HG03196 (cell line): Measurements from ENCODE around the gene TEKT3.

Experiments used
- ATAC-seq: cut with Tn5 transposase; IDR thresholded peaks from one replicate; pipeline ENCODE4 v1.9.1; 2021; ENCODE audit not compliant: unreplicated experiment

TEKT3 gene

DNA sequence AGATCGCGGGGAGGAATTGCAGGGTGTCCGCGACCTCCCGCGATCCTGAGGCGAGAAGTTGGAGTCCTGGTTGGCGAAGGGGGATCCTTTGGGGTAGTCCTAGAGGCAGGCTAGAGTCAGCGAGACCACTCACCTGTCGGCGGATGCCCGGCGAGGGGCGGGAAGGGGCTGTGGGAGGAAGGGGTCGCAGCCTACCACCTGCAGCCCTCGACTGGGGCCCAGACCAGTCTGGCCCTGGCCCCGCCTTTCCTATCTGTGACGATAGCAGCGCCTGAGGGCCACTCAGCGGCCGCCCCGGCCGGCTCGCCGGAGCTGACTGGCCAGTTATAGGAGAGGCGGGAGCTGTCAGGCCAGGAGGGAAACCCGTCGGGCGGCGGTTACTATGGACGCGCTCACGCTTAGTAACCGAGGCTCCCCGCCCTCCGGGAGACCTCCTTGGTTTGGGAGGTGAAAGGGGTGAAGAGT lies at the start of gene TEKT3:
Gene TEKT3 (minus strand): TSS at position 213 of the 465 bp plus-strand sequence. CDS start 10,012 bp downstream, outside the sequence.
- no peak for ATAC-seq

- no peak for ATAC-seq
Observed at GRCh38 chr17:15388356-15389041, 47.1 kb upstream of the TEKT3 start.

- ATAC-seq = no peak
Observed at GRCh38 chr17:15386083-15386482, 44.7 kb upstream of the TEKT3 start.

DNA sequence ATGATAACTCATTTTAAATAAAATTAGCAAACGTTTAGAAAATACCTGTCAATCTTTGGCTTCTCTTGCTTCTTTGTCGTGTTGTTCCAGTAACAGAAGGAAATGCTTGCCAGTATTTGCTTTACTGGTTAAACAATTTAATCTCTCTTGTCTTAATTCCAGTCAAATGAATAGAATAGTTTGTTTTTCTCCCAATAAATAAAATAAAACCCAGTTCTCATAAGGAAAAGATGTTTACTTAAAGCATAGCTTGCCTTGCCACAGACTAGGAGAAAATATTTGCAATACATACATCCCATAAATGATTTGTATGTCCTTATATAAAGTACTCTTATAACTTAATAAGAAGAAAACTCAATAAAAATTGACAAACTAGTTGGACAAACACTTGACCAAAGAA lies 43.9 kb upstream of the TEKT3 start:
- ATAC-seq = no peak

- ATAC-seq = no peak
Observed at GRCh38 chr17:15384142-15384787, 42.9 kb upstream of the TEKT3 start.

DNA sequence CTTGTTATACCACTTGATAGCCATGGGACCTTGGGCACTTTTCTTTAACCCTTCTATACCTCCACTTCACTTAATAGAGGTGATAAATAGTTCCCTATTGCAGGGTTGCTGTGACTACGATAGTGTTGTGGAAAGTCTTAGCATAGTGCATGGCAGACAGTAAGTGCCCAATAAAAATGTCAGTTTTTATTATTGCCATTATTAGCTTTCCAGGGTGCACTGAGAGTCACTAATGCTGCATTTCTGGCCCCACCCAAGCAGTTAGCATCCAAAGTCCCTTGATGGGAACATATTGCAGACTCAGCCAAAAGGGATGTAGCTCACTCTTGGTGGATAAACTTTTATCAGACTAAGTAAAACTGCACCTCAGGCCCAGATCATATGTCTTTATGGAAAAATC lies 41.5 kb upstream of the TEKT3 start:
- no peak for ATAC-seq

DNA sequence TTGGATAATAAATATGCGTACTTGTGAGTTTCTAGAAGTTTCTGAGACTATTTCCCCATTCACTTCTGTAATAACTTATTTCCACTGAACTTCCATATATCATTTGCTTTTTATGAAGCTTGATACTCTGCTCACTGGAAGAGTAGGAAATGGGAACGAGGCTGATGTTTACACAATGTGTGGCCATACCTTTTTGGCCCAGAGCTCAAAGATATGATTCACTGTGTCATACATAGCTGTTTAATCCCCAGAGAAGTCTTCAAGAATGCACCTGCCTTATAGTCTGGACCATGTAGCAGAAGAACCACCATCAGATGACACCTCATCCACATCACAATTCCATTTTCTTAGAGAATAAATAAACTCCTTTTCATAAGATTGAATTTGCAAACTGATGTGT lies 40.3 kb upstream of the TEKT3 start:
- ATAC-seq = no peak

DNA sequence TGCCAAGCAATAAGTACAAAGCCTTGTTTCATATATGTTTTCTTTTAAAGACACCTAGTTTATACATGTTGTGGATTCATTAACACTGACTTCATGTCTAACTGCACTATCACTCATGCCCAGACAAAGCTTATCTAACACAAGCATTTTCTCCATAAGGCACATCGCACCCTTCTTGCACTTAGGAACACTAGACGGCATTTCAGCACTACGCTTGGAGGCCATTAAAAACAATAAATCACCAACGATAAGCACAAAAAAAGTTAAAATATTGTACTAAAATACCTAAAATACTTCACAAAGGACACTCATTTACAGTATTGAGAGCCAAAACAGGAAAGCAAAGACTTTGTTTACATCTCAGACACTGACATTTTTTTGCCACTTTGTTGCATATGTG lies 39.0 kb upstream of the TEKT3 start:
- ATAC-seq = no peak

- ATAC-seq = no peak
Observed at GRCh38 chr17:15379659-15380058, 38.3 kb upstream of the TEKT3 start.

GRCh38 chr17:15378243-15378642 lies 36.8 kb upstream of the TEKT3 start:
- no peak for ATAC-seq

GRCh38 chr17:15377616-15378015 lies 36.2 kb upstream of the TEKT3 start:
- ATAC-seq = no peak

DNA sequence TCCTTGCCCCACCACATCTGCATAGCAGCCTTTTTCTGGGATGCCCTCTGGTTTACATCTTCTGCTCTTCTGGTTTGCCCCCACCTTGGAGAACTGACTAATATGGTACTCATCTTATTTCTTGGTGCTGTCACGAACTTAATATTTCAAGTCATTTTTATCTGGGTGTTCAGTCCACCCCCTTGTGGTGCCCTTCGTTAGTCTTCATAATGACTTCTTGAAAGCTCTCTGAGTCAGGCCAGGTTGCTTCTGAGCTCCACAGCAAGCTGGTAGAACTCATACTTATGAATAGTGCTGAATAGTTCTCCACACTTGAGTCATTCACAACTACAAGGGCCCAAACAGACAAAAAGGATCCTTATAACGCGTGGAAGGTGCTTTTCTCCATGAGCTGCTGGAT lies 35.8 kb upstream of the TEKT3 start:
- no peak for ATAC-seq

DNA sequence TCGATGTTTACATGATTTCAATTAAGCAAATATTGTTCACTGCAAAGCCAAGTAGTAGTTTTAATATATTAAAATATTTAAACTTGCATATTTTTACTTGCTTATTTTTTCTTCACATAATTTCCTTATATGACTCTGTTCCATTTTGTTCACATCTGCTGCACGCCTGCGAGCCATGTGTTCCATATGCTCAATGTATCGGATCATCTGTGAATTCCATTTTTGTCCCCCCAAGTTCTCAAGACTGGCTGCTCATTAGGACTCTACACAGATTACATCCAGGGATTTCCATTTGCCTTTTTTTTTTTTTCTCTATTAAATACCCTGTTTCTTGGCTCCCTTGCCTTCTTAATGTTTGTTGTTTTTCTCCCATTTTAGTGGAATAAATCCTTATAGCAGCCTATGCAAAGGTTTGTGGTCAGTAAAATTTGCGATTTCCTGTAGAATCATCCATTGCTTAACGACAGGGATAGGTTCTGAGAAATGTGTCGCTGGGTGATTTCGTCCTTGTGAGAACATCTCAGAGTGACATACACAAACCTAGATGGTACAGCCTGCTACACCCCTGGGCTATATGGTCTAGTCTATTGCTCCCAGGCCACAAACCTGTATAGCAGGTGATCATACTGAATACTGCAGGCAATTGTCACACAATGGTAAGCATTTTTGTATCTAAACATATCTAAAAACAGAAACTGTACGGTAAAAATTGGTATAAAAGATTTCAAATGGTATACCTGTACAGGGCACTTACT lies 30.2 kb upstream of the TEKT3 start:
- ATAC-seq = no peak

DNA sequence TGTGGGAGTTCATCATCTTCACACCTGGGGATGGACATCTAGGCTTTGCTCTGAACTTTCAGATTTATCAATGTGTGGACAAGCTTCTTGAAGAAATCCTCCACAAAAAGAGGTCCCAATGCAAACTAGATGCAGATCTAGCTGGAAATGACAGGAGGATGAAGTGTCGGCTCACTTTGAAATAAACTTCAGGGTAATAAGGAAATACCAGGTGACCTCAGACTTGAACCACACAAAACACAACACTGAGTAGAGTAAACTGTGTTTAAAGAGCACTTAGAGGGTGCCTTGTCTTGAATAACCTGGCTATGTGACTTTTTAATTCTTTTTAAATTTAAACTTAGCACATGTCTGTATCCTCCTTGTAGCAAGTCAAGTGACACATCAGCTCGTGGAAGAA lies 27.2 kb upstream of the TEKT3 start:
- no peak for ATAC-seq

DNA sequence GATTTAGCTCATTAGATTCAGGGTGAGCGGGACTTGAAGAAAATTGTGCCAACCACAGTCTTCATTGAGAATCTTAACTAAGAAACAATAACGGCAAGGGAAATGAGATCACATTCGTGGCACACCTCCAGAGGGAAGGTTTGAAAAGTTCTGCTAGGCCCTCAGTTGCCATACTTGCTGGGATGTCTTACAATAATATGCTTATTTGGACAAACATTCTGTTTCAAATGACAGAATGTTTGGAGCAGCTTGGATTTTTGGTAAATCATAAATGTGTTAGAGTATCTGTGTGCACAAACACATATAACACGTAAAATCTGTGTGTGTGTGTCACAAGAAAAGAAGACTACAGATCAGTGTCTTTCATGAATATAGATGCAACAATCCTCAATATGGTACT lies 24.6 kb upstream of the TEKT3 start:
- ATAC-seq = no peak

DNA sequence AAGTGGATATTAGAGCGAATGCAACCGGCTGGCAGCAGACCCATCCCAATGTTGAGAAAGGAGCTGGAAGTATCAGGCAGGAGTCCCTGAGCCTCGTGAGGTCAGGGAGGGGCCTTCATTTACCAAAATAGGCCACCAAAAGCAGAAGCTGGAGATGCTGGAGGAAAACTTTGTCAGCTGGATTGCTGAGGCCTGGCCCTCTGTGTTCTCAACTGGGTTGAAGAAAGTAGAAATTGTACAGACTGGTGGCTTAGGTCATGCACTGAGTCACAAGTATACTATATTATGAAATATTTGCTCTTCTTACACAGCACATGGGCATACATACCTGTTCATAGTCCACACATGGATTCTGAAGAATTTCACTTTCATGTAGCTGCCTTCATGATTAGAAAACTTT lies 23.2 kb upstream of the TEKT3 start:
- ATAC-seq = no peak

DNA sequence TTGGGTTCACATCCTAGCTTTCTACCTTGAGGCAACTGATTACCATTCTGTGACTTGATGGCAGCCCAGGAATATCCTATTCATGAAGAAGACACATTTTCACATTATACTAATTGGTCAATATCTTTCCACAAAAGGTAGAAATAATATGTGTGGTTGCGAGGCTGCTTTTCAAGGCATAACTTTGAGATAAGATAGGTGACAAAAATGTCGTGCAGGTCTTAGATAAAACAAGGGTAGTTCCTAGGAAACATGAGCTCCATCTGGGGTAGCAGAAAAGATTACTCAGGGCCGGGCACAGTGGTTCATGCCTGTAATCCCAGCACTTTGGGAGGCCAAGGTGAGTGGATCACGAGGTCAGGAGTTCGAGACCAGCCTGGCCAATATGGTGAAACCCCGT lies 22.3 kb upstream of the TEKT3 start:
- no peak for ATAC-seq

DNA sequence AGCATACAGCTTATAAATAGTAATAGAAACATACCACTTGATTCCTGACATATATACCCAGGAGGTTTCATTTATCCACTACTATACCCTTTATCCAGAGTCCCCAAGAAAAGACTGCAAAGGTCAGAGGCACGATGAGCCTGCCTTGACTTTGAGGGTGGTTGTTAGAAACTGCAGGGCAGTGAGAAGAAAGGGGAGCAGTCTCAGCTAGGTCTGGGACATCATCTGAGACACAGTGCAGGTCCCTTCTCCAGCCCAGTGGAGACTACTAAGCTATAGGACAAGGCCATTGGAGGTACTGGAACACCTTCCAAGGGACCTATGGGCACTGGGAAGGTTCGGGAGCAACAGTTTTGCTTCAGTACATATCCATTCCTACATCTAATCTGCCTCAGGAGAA lies 20.2 kb upstream of the TEKT3 start:
- ATAC-seq = no peak

- ATAC-seq = no peak
Observed at GRCh38 chr17:15361151-15361550, 19.8 kb upstream of the TEKT3 start.

GRCh38 chr17:15354256-15354655 lies 12.9 kb upstream of the TEKT3 start:
- ATAC-seq = no peak

GRCh38 chr17:15351925-15352324 lies 10.5 kb upstream of the TEKT3 start:
- no peak for ATAC-seq

- ATAC-seq = no peak
Observed at GRCh38 chr17:15351478-15351840, 10.1 kb upstream of the TEKT3 start.
